ENCODE data around the gene TNFAIP3. TPM values are rescaled to one million over a fixed set of nuclear protein-coding genes. Genes with fewer than 3 reads are reported as not detected.

TNFAIP3 gene
- total RNA-seq, 1 donor: 19.9 TPM

DNA sequence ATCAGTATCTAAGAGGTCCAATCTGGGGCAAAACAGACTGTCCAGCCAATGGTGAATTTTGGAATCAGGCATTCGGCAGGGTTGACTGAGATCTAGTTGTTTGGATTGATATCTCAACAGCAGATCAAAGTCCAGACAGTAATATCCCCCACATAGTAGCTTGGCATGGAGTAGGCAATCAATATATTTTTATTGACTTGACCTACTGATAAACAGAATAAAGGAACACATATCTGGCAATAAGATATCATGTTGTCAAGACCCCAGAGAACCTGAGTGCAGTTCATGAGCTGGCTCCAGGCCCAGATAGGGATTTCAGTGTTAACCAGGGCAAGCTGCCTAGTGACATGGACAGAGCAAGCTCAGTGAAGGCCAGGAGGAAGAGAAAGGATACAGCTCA is 34.4 kb downstream of the TNFAIP3 start:
- H3K4me3 ChIP-seq (ENCODE audit: low read depth, low read length): no peak overlapping the region
- TF ChIP-seq, protein P1, sequence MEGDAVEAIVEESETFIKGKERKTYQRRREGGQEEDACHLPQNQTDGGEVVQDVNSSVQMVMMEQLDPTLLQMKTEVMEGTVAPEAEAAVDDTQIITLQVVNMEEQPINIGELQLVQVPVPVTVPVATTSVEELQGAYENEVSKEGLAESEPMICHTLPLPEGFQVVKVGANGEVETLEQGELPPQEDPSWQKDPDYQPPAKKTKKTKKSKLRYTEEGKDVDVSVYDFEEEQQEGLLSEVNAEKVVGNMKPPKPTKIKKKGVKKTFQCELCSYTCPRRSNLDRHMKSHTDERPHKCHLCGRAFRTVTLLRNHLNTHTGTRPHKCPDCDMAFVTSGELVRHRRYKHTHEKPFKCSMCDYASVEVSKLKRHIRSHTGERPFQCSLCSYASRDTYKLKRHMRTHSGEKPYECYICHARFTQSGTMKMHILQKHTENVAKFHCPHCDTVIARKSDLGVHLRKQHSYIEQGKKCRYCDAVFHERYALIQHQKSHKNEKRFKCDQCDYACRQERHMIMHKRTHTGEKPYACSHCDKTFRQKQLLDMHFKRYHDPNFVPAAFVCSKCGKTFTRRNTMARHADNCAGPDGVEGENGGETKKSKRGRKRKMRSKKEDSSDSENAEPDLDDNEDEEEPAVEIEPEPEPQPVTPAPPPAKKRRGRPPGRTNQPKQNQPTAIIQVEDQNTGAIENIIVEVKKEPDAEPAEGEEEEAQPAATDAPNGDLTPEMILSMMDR (IDR thresholded peaks at IDR 0.05; ENCODE audit: insufficient read depth, low read length): no peak
- DNase-seq (ENCODE audit: low read depth): no peak

DNA sequence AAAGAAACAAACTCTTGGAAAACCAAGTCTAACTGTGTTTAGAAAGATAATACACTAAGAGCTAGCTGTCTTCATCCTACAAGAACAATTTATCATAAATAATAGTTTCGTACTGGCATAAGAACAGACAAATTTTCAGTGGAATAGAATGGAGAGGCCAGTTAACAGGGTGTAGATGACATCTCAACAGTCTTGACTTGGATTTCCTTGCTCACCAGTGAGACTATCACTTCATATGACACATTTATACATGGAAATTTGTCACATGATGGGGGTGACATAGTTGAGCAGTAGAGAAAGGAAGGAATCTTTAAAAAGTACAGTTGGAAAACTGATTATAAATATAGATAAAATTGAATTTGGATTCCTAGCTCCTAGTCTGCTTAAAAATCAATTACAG is 35.6 kb downstream of the TNFAIP3 start:
- TF ChIP-seq, protein P1 (IDR thresholded peaks at IDR 0.05; ENCODE audit: insufficient read depth, low read length): no peak
- H3K4me3 ChIP-seq (ENCODE audit: low read depth, low read length): no peak overlapping the region
- no peak for DNase-seq (ENCODE audit: low read depth)

DNA sequence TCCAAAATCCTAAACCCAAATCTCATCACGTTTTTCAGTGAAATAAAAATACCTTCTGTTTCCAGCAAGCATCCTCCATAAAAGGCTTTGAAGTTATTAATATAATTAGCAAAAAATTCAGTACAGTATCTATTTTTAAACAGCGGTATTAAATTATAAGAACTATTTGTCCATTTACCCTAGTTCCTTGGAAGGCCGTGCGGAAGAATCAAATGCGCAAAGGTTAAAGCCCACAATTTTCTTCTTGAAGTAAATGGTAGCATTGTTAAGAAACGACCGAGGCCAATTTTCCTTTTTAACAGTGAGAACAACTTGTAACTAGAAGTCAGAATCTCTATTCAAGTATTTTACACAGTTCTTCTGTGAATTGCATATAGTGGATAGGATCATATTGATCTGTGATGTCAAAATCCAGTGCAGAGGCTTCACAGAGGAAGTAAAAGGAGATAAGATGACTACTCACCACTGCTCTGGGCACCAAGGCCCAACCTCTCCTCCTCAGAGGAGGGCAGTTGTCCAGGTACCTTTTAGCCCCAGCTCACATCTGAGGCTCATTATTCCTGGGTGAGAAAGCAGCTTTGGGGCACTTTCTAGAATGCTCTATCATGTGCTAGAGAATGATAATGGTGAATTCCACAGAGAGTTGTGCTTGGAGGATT is 36.3 kb downstream of the TNFAIP3 start:
- no peak overlapping the region for H3K4me3 ChIP-seq (ENCODE audit: low read depth, low read length)
- TF ChIP-seq, protein P1 (IDR thresholded peaks at IDR 0.05; ENCODE audit: insufficient read depth, low read length): no peak
- no peak for DNase-seq (ENCODE audit: low read depth)

DNA sequence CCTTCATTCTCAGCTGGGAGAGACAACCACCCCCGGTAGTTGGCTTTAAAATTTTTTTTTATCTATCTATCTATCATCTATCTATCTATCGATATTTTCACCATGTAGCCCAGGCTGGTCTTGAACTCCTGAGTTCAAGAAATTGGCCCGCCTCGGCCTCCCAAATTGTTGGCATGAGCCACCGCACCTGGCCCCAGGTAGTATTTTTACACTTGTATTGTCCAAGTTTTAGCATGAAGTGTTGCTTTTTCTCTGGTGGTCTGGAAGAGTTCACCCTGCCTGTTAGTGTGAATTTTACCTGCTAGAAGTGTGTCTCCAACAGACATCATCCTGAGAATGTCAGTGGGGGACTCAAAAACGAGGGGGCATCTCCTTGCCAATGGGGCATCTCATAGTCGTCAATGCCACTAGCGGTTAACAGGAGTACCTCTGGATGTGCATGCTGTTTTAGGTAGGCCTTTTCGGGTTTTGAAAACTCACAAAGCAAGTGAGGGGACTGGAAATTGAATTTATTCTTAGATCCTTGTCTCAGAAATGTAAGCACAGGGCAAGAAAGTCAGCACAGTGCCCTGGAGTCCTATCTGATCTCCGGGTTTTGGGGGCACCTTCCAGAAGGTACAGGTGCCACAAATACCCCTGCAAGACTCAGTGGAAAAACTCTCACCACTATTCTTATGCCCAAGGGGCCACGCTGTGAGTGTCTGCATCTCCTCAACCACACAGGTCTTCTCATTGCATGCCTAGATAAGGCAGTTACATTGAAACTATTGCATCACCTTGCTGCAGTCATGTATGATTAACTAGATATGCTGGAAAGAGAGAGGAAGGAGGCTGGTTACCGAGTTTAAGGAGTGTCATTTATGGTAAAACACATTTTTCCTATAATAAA is 37.1 kb downstream of the TNFAIP3 start:
- H3K4me3 ChIP-seq (ENCODE audit: low read depth, low read length): no peak overlapping the region
- peak; percentile 80 for DNase-seq (ENCODE audit: low read depth)
- TF ChIP-seq, protein P1 (IDR thresholded peaks at IDR 0.05; ENCODE audit: insufficient read depth, low read length): no peak

DNA sequence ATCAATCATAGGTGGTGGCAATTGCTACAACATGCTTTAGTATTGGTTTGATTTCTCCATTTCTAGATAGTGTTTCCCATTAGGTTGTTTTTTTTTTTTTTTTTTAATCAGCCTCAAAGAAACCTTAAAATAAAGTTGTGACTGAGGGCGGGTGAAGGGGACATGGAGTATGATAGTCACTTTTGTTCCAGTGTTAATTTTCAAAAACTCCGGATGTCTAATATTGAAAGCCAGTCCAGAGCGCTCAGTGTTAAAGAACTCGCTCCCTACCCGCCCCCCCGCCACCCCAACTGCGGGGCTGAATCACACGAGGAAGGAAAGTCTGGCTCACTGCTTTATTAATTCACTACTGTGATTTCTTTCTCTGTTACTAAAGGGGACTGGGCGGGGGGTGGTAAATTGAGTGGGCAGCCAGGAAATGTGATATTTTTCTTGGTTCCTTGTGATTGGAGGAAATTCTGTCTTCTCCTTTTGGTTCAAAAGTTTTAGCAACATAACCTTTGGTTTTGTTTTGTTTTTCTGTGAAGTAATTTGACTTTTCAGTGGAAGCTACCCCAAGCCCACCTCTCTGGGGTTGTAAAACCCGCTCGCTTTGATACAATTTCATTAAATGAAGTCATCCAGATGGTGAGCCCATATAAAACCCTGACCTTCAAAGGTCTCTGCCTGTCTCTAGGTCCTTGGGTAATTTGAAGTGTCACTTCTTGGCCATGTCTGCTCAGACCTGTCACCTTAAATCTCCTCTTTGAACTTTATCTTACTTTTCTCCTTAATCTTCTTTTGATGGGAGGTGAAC is 38.0 kb downstream of the TNFAIP3 start:
- TF ChIP-seq, protein P1 (IDR thresholded peaks at IDR 0.05; ENCODE audit: insufficient read depth, low read length): no peak
- H3K4me3 ChIP-seq (ENCODE audit: low read depth, low read length): no peak overlapping the region
- DNase-seq (ENCODE audit: low read depth): no peak

DNA sequence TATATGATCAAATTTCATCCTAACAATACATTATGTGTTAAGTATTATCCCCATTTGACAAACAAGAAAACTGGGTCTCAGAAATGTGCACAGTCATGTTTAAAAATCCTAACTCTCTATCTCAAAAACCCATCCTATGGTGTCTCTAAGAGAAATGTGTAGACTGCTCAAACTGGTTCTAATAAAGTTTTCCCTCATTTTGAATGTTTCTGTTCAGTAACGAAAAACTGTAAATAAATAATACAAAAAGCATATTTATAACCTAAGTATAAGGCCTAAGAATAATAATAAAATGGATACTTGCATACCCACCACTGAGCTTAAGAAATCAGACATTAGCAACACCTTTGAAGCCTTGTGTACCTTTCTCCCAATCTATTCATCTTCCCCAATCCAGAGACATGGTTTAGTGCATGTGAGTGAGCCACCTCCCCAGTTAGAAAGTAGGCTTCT is 39.0 kb downstream of the TNFAIP3 start:
- no peak overlapping the region for H3K4me3 ChIP-seq (ENCODE audit: low read depth, low read length)
- TF ChIP-seq, protein P1 (IDR thresholded peaks at IDR 0.05; ENCODE audit: insufficient read depth, low read length): no peak
- no peak for DNase-seq (ENCODE audit: low read depth)
